Activated T-helper 2 cell treated with anti-CD3 and anti-CD28 coated beads, Interferon-gamma antibody, Interleukin-2, Interleukin-4, amounts not matched to agents 10 μg/mL and 5 μg/mL and 100 μg/mL, durations not matched to agents 14 hours and 24 hours and 36 hours (primary cell): Measurements from ENCODE around the gene PKP4. TPM values are rescaled to one million over a fixed set of nuclear protein-coding genes. Genes with fewer than 3 reads are reported as not detected.
"Not testable (repeated sequence)": the region's sequence is repeated elsewhere in the genome, so short reads cannot be mapped to it uniquely, and the experiment has no call there.

Source experiments
- DNase-seq: peaks from one replicate; pipeline ENCODE4 v3.0.0; 2021; ENCODE audit warnings: low spot score
- H3K27ac Mint-ChIP-seq: one replicate; pipeline ENCODE4 v1.8.0; 2021; ENCODE audit warnings: mixed read lengths
- H3K27me3 Mint-ChIP-seq: one replicate; pipeline ENCODE4 v1.8.0; 2021; ENCODE audit warnings: low read depth, mixed read lengths
- H3K36me3 Mint-ChIP-seq: one replicate; pipeline ENCODE4 v1.8.0; 2021; ENCODE audit warnings: low read depth, mixed read lengths
- H3K4me1 Mint-ChIP-seq: one replicate; pipeline ENCODE4 v1.8.0; 2021; ENCODE audit warnings: low read depth, mixed read lengths
- H3K4me3 Mint-ChIP-seq: one replicate; pipeline ENCODE4 v1.8.0; 2021; ENCODE audit warnings: low read depth, mild to moderate bottlenecking, moderate library complexity, mixed read lengths
- H3K9me3 Mint-ChIP-seq: one replicate; pipeline ENCODE4 v1.8.0; 2021; ENCODE audit warnings: mixed read lengths
- intact Hi-C: fragments of 100-400 bp; cut with micrococcal nuclease; formaldehyde crosslinking; loops from one replicate; pipeline ENCODE4 v1.15.1; 2023
- total RNA-seq: library from RNA; stranded (reverse); gene quantifications from 2 replicates; pipeline ENCODE4 v1.2.3, GENCODE V29; 2022

Gene PKP4
- total RNA-seq, 1 donor from 2014 or later, result 26.9 TPM

- no peak overlapping the region for H3K4me3 Mint-ChIP-seq
- no peak for DNase-seq
- peaks cover 5% of the 10 kb centered on the region for H3K9me3 Mint-ChIP-seq
- no peaks in the 10 kb centered on the region for H3K36me3 Mint-ChIP-seq
- intact Hi-C loops, result no loop called here
- H3K27ac Mint-ChIP-seq, result no peak overlapping the region
- no peaks in the 10 kb centered on the region for H3K4me1 Mint-ChIP-seq
- peaks cover 9% of the 10 kb centered on the region for H3K27me3 Mint-ChIP-seq
Measured at GRCh38 chr2:158701101-158701500, 244.3 kb downstream of the PKP4 start.

- H3K4me3 Mint-ChIP-seq, result no peak overlapping the region
- no peaks in the 10 kb centered on the region for H3K36me3 Mint-ChIP-seq
- intact Hi-C loops, result no loop called here
- H3K27ac Mint-ChIP-seq, result no peak overlapping the region
- DNase-seq, result no peak
- no peaks in the 10 kb centered on the region for H3K4me1 Mint-ChIP-seq
- peaks cover 2% of the 10 kb centered on the region for H3K27me3 Mint-ChIP-seq
- no peaks in the 10 kb centered on the region for H3K9me3 Mint-ChIP-seq
Measured at GRCh38 chr2:158702740-158703139, 246.0 kb downstream of the PKP4 start.

GRCh38 chr2:158704724-158705465 is 248.1 kb downstream of the PKP4 start:
- H3K4me3 Mint-ChIP-seq, intact Hi-C loops, DNase-seq, H3K9me3 Mint-ChIP-seq, H3K27me3 Mint-ChIP-seq, H3K4me1 Mint-ChIP-seq, H3K27ac Mint-ChIP-seq, H3K36me3 Mint-ChIP-seq: not testable (repeated sequence)

GRCh38 chr2:158712791-158713522 is 256.2 kb downstream of the PKP4 start:
- Mint-ChIP-seq H3K9me3 (peaks cover 5% of the 10 kb centered on the region), H3K27me3 (peaks cover 3% of the 10 kb centered on the region), H3K4me3 (no peak overlapping the region), H3K27ac (no peak overlapping the region), H3K4me1 (no peaks in the 10 kb centered on the region), H3K36me3 (no peaks in the 10 kb centered on the region)
- intact Hi-C loops, result no loop called here
- DNase-seq, result no peak

- DNase-seq, result no peak
- intact Hi-C loops, result no loop called here
- Mint-ChIP-seq H3K27me3 (peaks cover 3% of the 10 kb centered on the region), H3K36me3 (no peaks in the 10 kb centered on the region), H3K4me3 (no peak overlapping the region), H3K4me1 (no peaks in the 10 kb centered on the region), H3K9me3 (peaks cover 5% of the 10 kb centered on the region), H3K27ac (no peak overlapping the region)
Measured at GRCh38 chr2:158713523-158714138, 256.9 kb downstream of the PKP4 start.

- intact Hi-C loops, result no loop called here
- Mint-ChIP-seq H3K9me3 (peaks cover 5% of the 10 kb centered on the region), H3K4me1 (no peaks in the 10 kb centered on the region), H3K36me3 (no peaks in the 10 kb centered on the region), H3K27ac (no peak overlapping the region), H3K27me3 (peaks cover 3% of the 10 kb centered on the region), H3K4me3 (no peak overlapping the region)
- DNase-seq, result no peak
Measured at GRCh38 chr2:158714420-158714819, 257.7 kb downstream of the PKP4 start.

GRCh38 chr2:158715357-158715756 is 258.6 kb downstream of the PKP4 start:
- Mint-ChIP-seq H3K9me3 (peaks cover 5% of the 10 kb centered on the region), H3K4me1 (no peaks in the 10 kb centered on the region), H3K27me3 (peaks cover 3% of the 10 kb centered on the region), H3K27ac (no peak overlapping the region), H3K36me3 (no peaks in the 10 kb centered on the region), H3K4me3 (no peak overlapping the region)
- intact Hi-C loops, result no loop called here
- no peak for DNase-seq

- peaks cover 3% of the 10 kb centered on the region for H3K27me3 Mint-ChIP-seq
- H3K4me1 Mint-ChIP-seq, result no peaks in the 10 kb centered on the region
- H3K9me3 Mint-ChIP-seq, result peaks cover 5% of the 10 kb centered on the region
- H3K27ac Mint-ChIP-seq, result no peak overlapping the region
- no peak overlapping the region for H3K4me3 Mint-ChIP-seq
- no peak for DNase-seq
- intact Hi-C loops, result no loop called here
- no peaks in the 10 kb centered on the region for H3K36me3 Mint-ChIP-seq
Measured at GRCh38 chr2:158716121-158716791, 259.5 kb downstream of the PKP4 start.

GRCh38 chr2:158716921-158717320 is 260.2 kb downstream of the PKP4 start:
- H3K4me1 Mint-ChIP-seq, result no peaks in the 10 kb centered on the region

GRCh38 chr2:158717366-158718195 is 260.8 kb downstream of the PKP4 start:
- intact Hi-C loops, result no loop called here
- DNase-seq, result no peak
- Mint-ChIP-seq H3K27me3 (no peaks in the 10 kb centered on the region), H3K4me1 (no peaks in the 10 kb centered on the region), H3K27ac (no peak overlapping the region), H3K9me3 (peaks cover 5% of the 10 kb centered on the region), H3K36me3 (no peaks in the 10 kb centered on the region), H3K4me3 (no peak overlapping the region)

More at GRCh38 chr2:158716921-158717320, 260.2 kb downstream of the PKP4 start:
- no peaks in the 10 kb centered on the region for H3K27me3 Mint-ChIP-seq
- H3K9me3 Mint-ChIP-seq, result peaks cover 5% of the 10 kb centered on the region
- no peak for DNase-seq
- intact Hi-C loops, result no loop called here
- no peak overlapping the region for H3K4me3 Mint-ChIP-seq
- no peaks in the 10 kb centered on the region for H3K36me3 Mint-ChIP-seq
- no peak overlapping the region for H3K27ac Mint-ChIP-seq

GRCh38 chr2:158718196-158718585 is 261.4 kb downstream of the PKP4 start:
- no peaks in the 10 kb centered on the region for H3K4me1 Mint-ChIP-seq
- H3K9me3 Mint-ChIP-seq, result peaks cover 5% of the 10 kb centered on the region
- H3K27me3 Mint-ChIP-seq, result no peaks in the 10 kb centered on the region
- no peak overlapping the region for H3K27ac Mint-ChIP-seq
- H3K4me3 Mint-ChIP-seq, result no peak overlapping the region
- H3K36me3 Mint-ChIP-seq, result no peaks in the 10 kb centered on the region
- no peak for DNase-seq
- intact Hi-C loops, result no loop called here

- no peak for DNase-seq
- Mint-ChIP-seq H3K27me3 (no peaks in the 10 kb centered on the region), H3K4me1 (no peaks in the 10 kb centered on the region), H3K4me3 (no peak overlapping the region), H3K36me3 (no peaks in the 10 kb centered on the region), H3K27ac (no peak overlapping the region), H3K9me3 (peaks cover 1% of the 10 kb centered on the region)
- intact Hi-C loops, result no loop called here
Measured at GRCh38 chr2:158718851-158719250, 262.1 kb downstream of the PKP4 start.
